ENCODE measurements around the gene DNAJC4.

- TF ChIP-seq CTCF (IDR thresholded peaks at IDR 0.05) (no peak), POLR2A (IDR thresholded peaks at IDR 0.05) (no peak)
Measured at GRCh38 chr11:64198511-64198910, 31.8 kb upstream of the DNAJC4 start.

All from adrenal gland (tissue), 5 donors.